HT1080 (cell line): ENCODE results near the gene CDK18. TPM values are rescaled to one million over a fixed set of nuclear protein-coding genes. Genes with fewer than 3 reads are reported as not detected.

Experiments used
- small RNA-seq: library from RNA; depleted of rRNA; stranded (forward); fragments of <200 nt; gene quantifications from one replicate; pipeline ENCODE3, GENCODE V24; 2014
- total RNA-seq: library from RNA; depleted of rRNA; stranded (reverse); fragments of >200 nt; shearing (Covaris generic); gene quantifications from 2 replicates; pipeline ENCODE4 v1.2.3, GENCODE V29; 2014; rRNA removed

The CDK18 gene
- total RNA-seq, 1 experiment from 2014 or later: 1.7 TPM

Small RNA genes within 50 kb of the gene (small RNA-seq; reads per million reads assigned to genes)
- not detected for gene RNU2-19P

Other genes starting within 250 kb of the CDK18 start
- 1.8 and 2.2 TPM in 2 replicates for gene NUAK2, start 182.9 kb upstream of the CDK18 start, total RNA-seq
- gene KLHDC8A, start 147.7 kb upstream of the CDK18 start, total RNA-seq: not detected in 2 replicates
- gene LEMD1, start 82.6 kb upstream of the CDK18 start, total RNA-seq: not detected in 2 replicates
- 0.10 and 0.19 TPM in 2 replicates for gene BLACAT1, start 48.6 kb upstream of the CDK18 start, total RNA-seq
- 9.0 and 13.9 TPM in 2 replicates for gene ELK4, start 127.3 kb downstream of the CDK18 start, total RNA-seq
- gene SLC45A3, start 175.8 kb downstream of the CDK18 start, total RNA-seq: 10.7 and 13.2 TPM in 2 replicates
- gene NUCKS1, start 245.5 kb downstream of the CDK18 start, total RNA-seq: 123 and 147 TPM in 2 replicates